H1 (cell line): ENCODE measurements around the gene AQP2. TPM values are rescaled to one million over a fixed set of nuclear protein-coding genes. Genes with fewer than 3 reads are reported as not detected.

Experiments
- CTCF ChIA-PET: fragments of 300-600 bp; sonication (Branson Sonifier 250); formaldehyde crosslinking; loops from one replicate; lab custom pipeline; 2021; ENCODE audit not compliant: partially characterized antibody; lab: Charles Lee
- POLR2A ChIA-PET: fragments of 300-600 bp; sonication (Branson Sonifier 250); formaldehyde crosslinking; loops from one replicate; lab custom pipeline; 2021; ENCODE audit warnings: inconsistent platforms; ENCODE audit not compliant: partially characterized antibody; lab: Charles Lee
- DNase-seq, 2 experiments: peaks; one replicate each; pipeline versions ENCODE4 v3.0.0 to v3.0.0-alpha.2; 2010 to 2022; ENCODE audit warnings: low spot score in 2 of 2, low read depth in 1 of 2, mixed read lengths in 1 of 2
- FAIRE-seq: peaks from 2 replicates; lab custom pipeline; 2011; peaks lifted over from hg19 to GRCh38; lab: Jason Lieb, UNC
- H2AFZ ChIP-seq: 2 replicates; pipeline ENCODE4 v1.8.1; 2012; ENCODE audit warnings: low read length, inconsistent platforms
- H2AK5ac ChIP-seq: 2 replicates; pipeline ENCODE4 v1.6.1; 2013; ENCODE audit warnings: low read depth, low read length
- H2BK120ac ChIP-seq: replicated peaks from 2 replicates; pipeline ENCODE3; 2013; ENCODE audit warnings: low read depth, low read length, inconsistent platforms
- H2BK12ac ChIP-seq: 2 replicates; pipeline ENCODE4 v1.6.1; 2013; ENCODE audit warnings: low read depth, low read length
- H2BK15ac ChIP-seq: 2 replicates; pipeline ENCODE4 v1.6.1; 2013; ENCODE audit warnings: low read length
- H2BK20ac ChIP-seq: 2 replicates; pipeline ENCODE4 v1.6.1; 2013; ENCODE audit warnings: low read length
- H2BK5ac ChIP-seq: 2 replicates; pipeline ENCODE4 v1.6.1; 2013; ENCODE audit warnings: low read depth, low read length
- H3K14ac ChIP-seq: 2 replicates; pipeline ENCODE4 v1.6.1; 2013; ENCODE audit warnings: inconsistent platforms; ENCODE audit not compliant: insufficient read length
- H3K18ac ChIP-seq: 2 replicates; pipeline ENCODE4 v1.6.1; 2013; ENCODE audit warnings: low read length; ENCODE audit errors: extremely low read depth
- H3K23ac ChIP-seq: 2 replicates; pipeline ENCODE4 v1.6.1; 2013; ENCODE audit warnings: inconsistent platforms; ENCODE audit not compliant: insufficient read length
- H3K23me2 ChIP-seq: 2 replicates; pipeline ENCODE4 v1.6.1; 2013; ENCODE audit warnings: low read depth, low read length
- H3K27ac ChIP-seq: 2 replicates; pipeline ENCODE4 v1.6.1; 2011; ENCODE audit warnings: low read depth, low read length, inconsistent platforms
- H3K27me3 ChIP-seq, 4 experiments: replicated peaks in 1 of 4; 1 replicate in 1 of 4; 2 replicates in 3 of 4; pipeline versions ENCODE4 v1.6.1 to v1.8.1; 2011 to 2013; ENCODE audit warnings: low read length in 3 of 4, mild to moderate bottlenecking in 3 of 4, inconsistent platforms in 2 of 4, mixed read lengths in 2 of 4, moderate library complexity in 1 of 4; ENCODE audit not compliant: control insufficient read depth in 3 of 4, insufficient read depth in 3 of 4; ENCODE audit errors: extremely low read depth in 1 of 4
- H3K36me3 ChIP-seq, 4 experiments: 2 replicates each; pipeline versions ENCODE4 v1.6.1 to v1.8.1; 2011 to 2013; ENCODE audit warnings: mild to moderate bottlenecking in 4 of 4, low read length in 3 of 4, moderate library complexity in 2 of 4, control low read depth in 1 of 4, inconsistent platforms in 1 of 4; ENCODE audit not compliant: insufficient read depth in 4 of 4, control insufficient read depth in 2 of 4
- H3K4ac ChIP-seq: replicated peaks from 2 replicates; pipeline ENCODE3; 2013; ENCODE audit warnings: low read length, low read depth, mixed read lengths, inconsistent platforms; ENCODE audit not compliant: insufficient read length
- H3K4me1 ChIP-seq, 4 experiments: replicated peaks in 1 of 4; 1 replicate in 1 of 4; 2 replicates in 3 of 4; pipeline versions ENCODE4 v1.6.1 to v1.8.1; 2011 to 2013; ENCODE audit warnings: low read length in 3 of 4, inconsistent platforms in 2 of 4, mixed read lengths in 1 of 4; ENCODE audit not compliant: insufficient read depth in 4 of 4, control insufficient read depth in 3 of 4
- H3K4me2 ChIP-seq, 2 experiments: 2 replicates each; pipeline versions ENCODE4 v1.6.1 to v1.8.1; 2011 to 2013; ENCODE audit warnings: low read depth in 2 of 2, low read length in 2 of 2, control low read depth in 1 of 2, inconsistent platforms in 1 of 2, mild to moderate bottlenecking in 1 of 2; ENCODE audit not compliant: insufficient read depth in 1 of 2
- H3K4me3 ChIP-seq, 4 experiments: fragments of 200-600, 300-600 bp in 1 of 4; sonication (generic), shearing (Covaris generic), sonication (Bioruptor Twin) in 1 of 4; 2 replicates each; pipeline versions ENCODE4 v1.5.1 to v1.8.1; 2011 to 2016; ENCODE audit warnings: low read length in 4 of 4, low read depth in 3 of 4, control low read depth in 2 of 4, inconsistent platforms in 2 of 4, mild to moderate bottlenecking in 2 of 4, mixed read lengths in 1 of 4, moderate library complexity in 1 of 4; ENCODE audit not compliant: insufficient read depth in 2 of 4; ENCODE audit errors: extremely low read depth in 1 of 4
- H3K56ac ChIP-seq: replicated peaks from 2 replicates; pipeline ENCODE3; 2013; ENCODE audit warnings: low read depth, mild to moderate bottlenecking, mixed read lengths, low read length, inconsistent platforms; ENCODE audit not compliant: insufficient read length
- H3K79me1 ChIP-seq: 2 replicates; pipeline ENCODE4 v1.6.1; 2013; ENCODE audit warnings: low read depth, low read length, control low read depth
- H3K79me2 ChIP-seq, 2 experiments: 2 replicates each; pipeline versions ENCODE4 v1.6.1 to v1.8.1; 2012 to 2013; ENCODE audit warnings: low read length in 2 of 2, mild to moderate bottlenecking in 2 of 2, inconsistent platforms in 1 of 2; ENCODE audit not compliant: insufficient read depth in 2 of 2, control insufficient read depth in 1 of 2
- H3K9ac ChIP-seq, 4 experiments: replicated peaks in 1 of 4; 1 replicate in 1 of 4; 2 replicates in 3 of 4; pipeline versions ENCODE4 v1.6.1 to v1.8.1; 2011 to 2013; ENCODE audit warnings: low read depth in 3 of 4, low read length in 3 of 4, control low read depth in 2 of 4, mild to moderate bottlenecking in 2 of 4, moderate library complexity in 2 of 4, inconsistent platforms in 1 of 4; ENCODE audit errors: extremely low read depth in 1 of 4
- H3K9me3 ChIP-seq, 2 experiments: 2 replicates each; pipeline versions ENCODE4 v1.6.1 to v1.8.1; 2012 to 2013; ENCODE audit warnings: mild to moderate bottlenecking in 2 of 2, moderate library complexity in 2 of 2, control low read depth in 1 of 2, inconsistent platforms in 1 of 2, low read depth in 1 of 2, low read length in 1 of 2, mixed read lengths in 1 of 2; ENCODE audit not compliant: insufficient read depth in 2 of 2
- H4K20me1 ChIP-seq, 2 experiments: replicated peaks in 1 of 2; 2 replicates each; pipeline versions ENCODE3 to v1.8.1; 2011 to 2013; ENCODE audit warnings: inconsistent platforms in 2 of 2, low read length in 2 of 2, mild to moderate bottlenecking in 1 of 2; ENCODE audit not compliant: insufficient read depth in 2 of 2, control insufficient read depth in 1 of 2
- H4K5ac ChIP-seq: 2 replicates; pipeline ENCODE4 v1.6.1; 2013; ENCODE audit warnings: low read length, low read depth, mixed read lengths, inconsistent platforms; ENCODE audit not compliant: insufficient read length
- H4K8ac ChIP-seq: 2 replicates; pipeline ENCODE4 v1.8.0; 2013; ENCODE audit warnings: mild to moderate bottlenecking, moderate library complexity, low read length, inconsistent platforms; ENCODE audit not compliant: insufficient read depth; ENCODE audit errors: extremely low read depth
- H4K91ac ChIP-seq: replicated peaks from 2 replicates; pipeline ENCODE3; 2013; ENCODE audit warnings: low read length, mixed read lengths, inconsistent platforms; ENCODE audit not compliant: insufficient read length
- ASH2L ChIP-seq: fragments of 200-600, 300-600 bp; sonication (generic); IDR thresholded peaks from one replicate; pipeline ENCODE4 v1.7.1; 2017; ENCODE audit warnings: low read length
- CTCF ChIP-seq, 3 experiments: IDR thresholded peaks; 1 replicate in 2 of 3; 2 replicates in 1 of 3; pipeline versions ENCODE4 v1.5.1 to v1.6.1; 2011; ENCODE audit warnings: low read length in 3 of 3, mild to moderate bottlenecking in 3 of 3, inconsistent platforms in 2 of 3, low read depth in 1 of 3, moderate library complexity in 1 of 3; ENCODE audit not compliant: insufficient read depth in 1 of 3; ENCODE audit errors: control extremely low read depth in 1 of 3
- EGR1 ChIP-seq: IDR thresholded peaks from 2 replicates; pipeline ENCODE4 v1.6.1; 2011; ENCODE audit warnings: low read depth, low read length, borderline replicate concordance
- EP300 ChIP-seq, 2 experiments: IDR thresholded peaks; 1 replicate in 1 of 2; 2 replicates in 1 of 2; pipeline ENCODE4 v1.6.1; 2011 to 2012; ENCODE audit warnings: low read depth in 2 of 2, low read length in 2 of 2, mild to moderate bottlenecking in 2 of 2, borderline replicate concordance in 1 of 2, inconsistent platforms in 1 of 2, moderate library complexity in 1 of 2
- HDAC2 ChIP-seq, 2 experiments: fragments of 300-600 bp in 1 of 2; sonication (generic) in 1 of 2; IDR thresholded peaks; 2 replicates each; pipeline ENCODE4 v1.6.1; 2011 to 2012; ENCODE audit warnings: low read depth in 2 of 2, low read length in 2 of 2, mild to moderate bottlenecking in 2 of 2, moderate library complexity in 2 of 2, borderline replicate concordance in 1 of 2, inconsistent platforms in 1 of 2
- POLR2AphosphoS5 ChIP-seq: IDR thresholded peaks from 2 replicates; pipeline ENCODE4 v1.6.1; 2011; ENCODE audit warnings: low read depth, low read length
- RXRA ChIP-seq: IDR thresholded peaks from 2 replicates; pipeline ENCODE4 v1.6.1; 2011; ENCODE audit warnings: low read depth, mild to moderate bottlenecking, low read length, moderate library complexity; ENCODE audit not compliant: insufficient read depth
- SP1 ChIP-seq: IDR thresholded peaks from 2 replicates; pipeline ENCODE4 v1.6.1; 2011; ENCODE audit warnings: low read depth, low read length
- SRF ChIP-seq: IDR thresholded peaks from 2 replicates; pipeline ENCODE4 v1.6.1; 2011; ENCODE audit warnings: mild to moderate bottlenecking, low read depth, low read length, moderate library complexity
- TCF12 ChIP-seq: IDR thresholded peaks from 2 replicates; pipeline ENCODE4 v1.6.1; 2011; ENCODE audit warnings: low read depth, mild to moderate bottlenecking, low read length
- WGBS, 2 experiments: shearing (Covaris generic) in 1 of 2; methylation state at CpG; one replicate each; pipeline versions ENCODE4 v1.1.6 to v1.1.7; 2013 to 2015; ENCODE audit warnings: low lambda C conversion rate in 2 of 2, mixed read lengths in 2 of 2, inconsistent platforms in 1 of 2, low coverage in 1 of 2, missing lambda C conversion rate in 1 of 2; ENCODE audit not compliant: insufficient replicate concordance in 2 of 2, insufficient coverage in 1 of 2, insufficient read length in 1 of 2; ENCODE audit errors: extremely low coverage in 1 of 2, missing lambda C conversion rate in 1 of 2; 5-methylcytosine and 5-hydroxymethylcytosine counted together
- polyA plus RNA-seq, 7 experiments: library from polyadenylated mRNA; depleted of rRNA in 3 of 7; stranded (reverse) in 5 of 7; unstranded in 2 of 7; fragments of >200 nt in 5 of 7; fragments of 200-250 nt in 2 of 7; gene quantifications; 1 replicate in 5 of 7; 2 replicates in 1 of 7; 4 replicates in 1 of 7; pipeline versions ENCODE4 v1.2.1 to v1.2.3, GENCODE V29; 2011 to 2013; ENCODE audit warnings: missing spikeins in 2 of 7, mixed read lengths in 2 of 7
- total RNA-seq: library from RNA; stranded (reverse); fragmentation: NEBNext Ultra II Directional; extraction: Animal tissue kit (Norgen Biotek cat#: 25700); gene quantifications from 2 replicates; pipeline ENCODE4 v1.2.1, GENCODE V29; 2021

The AQP2 gene
- total and polyA plus RNA-seq, 2 of the 8 experiments (the other 6 are each of a cell fraction or from before 2014, with no cell fraction given), result not detected

GRCh38 chr12:49917166-49917787 lies 33.3 kb upstream of the AQP2 start:
- POLR2A ChIA-PET, result no interaction called here
- H3K27ac ChIP-seq, result no peak overlapping the region
- H4K20me1 ChIP-seq, result no peaks in the 10 kb centered on the region
- H3K23ac ChIP-seq, result no peak overlapping the region
- H3K9ac ChIP-seq, result no peak overlapping the region
- H2AFZ ChIP-seq, result no peak overlapping the region
- H2BK15ac ChIP-seq, result no peak overlapping the region
- no peaks in the 10 kb centered on the region for H3K79me1 ChIP-seq
- no peak overlapping the region for H3K4me3 ChIP-seq
- H3K14ac ChIP-seq, result no peak overlapping the region
- no peak for FAIRE-seq
- H3K9me3 ChIP-seq, result no peaks in the 10 kb centered on the region
- no peak overlapping the region for H2BK120ac ChIP-seq
- no peak overlapping the region for H2BK5ac ChIP-seq
- H4K5ac ChIP-seq, result no peak overlapping the region
- no peaks in the 10 kb centered on the region; a peak in 2 of 7 replicates for H3K27me3 ChIP-seq
- no peak overlapping the region; the same call in 1 of the 2 replicates for H2AK5ac ChIP-seq
- H3K4me1 ChIP-seq, result peaks cover 0 to 3% (median 3%) of the 10 kb centered on the region in 4 experiments; a peak in 2 of 7 replicates
- no peak overlapping the region for H3K56ac ChIP-seq
- CTCF ChIA-PET, result interaction anchor here (0.6 to 2.9 kb wide), 8 partner anchors 12 to 50 kb away, joined by 3 to 13 read pairs (median 3); no protein-coding TSS in a partner anchor
- no peaks in the 10 kb centered on the region for H3K23me2 ChIP-seq
- no peak overlapping the region for H4K91ac ChIP-seq
- no peak overlapping the region for H4K8ac ChIP-seq
- no peak overlapping the region for H3K18ac ChIP-seq
- WGBS, 2 experiments, result 91% methylated on average over 12 of the region's 12 CpGs; no CpG with 5 or more reads in 1 of the 2 experiments
- H3K4me2 ChIP-seq, result no peak overlapping the region
- no peaks in the 10 kb centered on the region for H3K36me3 ChIP-seq
- H2BK12ac ChIP-seq, result no peak overlapping the region
- no peak for DNase-seq
- no peak overlapping the region for H3K4ac ChIP-seq
- no peaks in the 10 kb centered on the region for H3K79me2 ChIP-seq
- H2BK20ac ChIP-seq, result no peak overlapping the region
- TF ChIP-seq POLR2AphosphoS5, result no peak
- TF ChIP-seq TCF12, result no peak
- no peak for TF ChIP-seq RXRA
- TF ChIP-seq EP300 (IDR thresholded peaks at IDR 0.05; ENCODE audit: borderline replicate concordance in 1 of 2, low read depth in 2 of 2, low read length in 2 of 2), result no peak
- no peak for TF ChIP-seq CTCF (IDR thresholded peaks at IDR 0.05; ENCODE audit: control extremely low read depth in 1 of 3, insufficient read depth in 1 of 3, low read depth in 1 of 3, low read length in 3 of 3)
- no peak for TF ChIP-seq HDAC2 (IDR thresholded peaks at IDR 0.05; ENCODE audit: borderline replicate concordance in 1 of 2, low read depth in 2 of 2, low read length in 2 of 2)
- TF ChIP-seq SP1, result no peak
- no peak for TF ChIP-seq EGR1
- no peak for TF ChIP-seq SRF
- TF ChIP-seq ASH2L, result no peak
